HepG2 (cell line): Measurements from ENCODE around the gene PROC. TPM values are rescaled to one million over a fixed set of nuclear protein-coding genes. Genes with fewer than 3 reads are reported as not detected.

Experiments used
- ATAC-seq: fragments of 200-7000 bp; cut with Tn5 transposase; 3 replicates; pipeline ENCODE4 v1.9.1; 2020; ENCODE audit warnings: mild to moderate bottlenecking, moderate library complexity
- BruUV-seq: library from RNA; stranded (reverse); fragments of 400-500 nt; replicated peaks from 2 replicates; lab custom pipeline; 2021; lab: Mats Ljungman, UMichigan
- CTCF ChIA-PET: fragments of 300-600 bp; formaldehyde crosslinking; extraction: SDS; loops from one replicate; lab custom pipeline; 2021; ENCODE audit warnings: low total read pairs, inconsistent platforms, low intra/inter-chr PET ratio; lab: Yijun Ruan, JAX
- POLR2A ChIA-PET: fragments of 350-600 bp; sonication (Branson Sonifier 250); formaldehyde crosslinking; loops from one replicate; lab custom pipeline; 2020; ENCODE audit warnings: antibody characterized with exemption, inconsistent platforms; lab: Yijun Ruan, JAX
- DNase-seq: peaks from one replicate; pipeline ENCODE4 v3.0.0-alpha.2; 2015; ENCODE audit warnings: low spot score
- FAIRE-seq: peaks from 3 replicates; lab custom pipeline; 2011; peaks lifted over from hg19 to GRCh38; lab: Jason Lieb, UNC
- H2AFZ ChIP-seq: one replicate; pipeline ENCODE4 v1.6.1; 2011; ENCODE audit warnings: low read length, inconsistent platforms
- H3K27ac ChIP-seq: fragments of 300-600 bp; 3 replicates; pipeline ENCODE4 v1.8.0; 2011; ENCODE audit warnings: mixed run types, mild to moderate bottlenecking, mixed read lengths, low read length, inconsistent platforms; ENCODE audit not compliant: insufficient read depth; ENCODE audit errors: extremely low read length
- H3K27me3 ChIP-seq, 2 experiments: fragments of 200-600 bp in 1 of 2; 2 replicates in 1 of 2; 3 replicates in 1 of 2; pipeline versions ENCODE4 v1.6.0 to v1.8.0; 2011; ENCODE audit warnings: low read length in 2 of 2, mild to moderate bottlenecking in 2 of 2, moderate library complexity in 2 of 2, inconsistent platforms in 1 of 2; ENCODE audit not compliant: insufficient read depth in 2 of 2, control insufficient read depth in 1 of 2
- H3K36me3 ChIP-seq, 2 experiments: fragments of 200-600 bp in 1 of 2; replicated peaks in 1 of 2; 2 replicates in 1 of 2; 3 replicates in 1 of 2; pipeline versions ENCODE4 v1.5.1 to v1.8.0; 2011; ENCODE audit warnings: low read length in 2 of 2, inconsistent platforms in 1 of 2; ENCODE audit not compliant: insufficient read depth in 2 of 2, control insufficient read depth in 1 of 2
- H3K4me1 ChIP-seq: 2 replicates; pipeline ENCODE4 v1.5.1; 2012; ENCODE audit warnings: low read length, inconsistent platforms; ENCODE audit not compliant: insufficient read depth
- H3K4me2 ChIP-seq: 2 replicates; pipeline ENCODE4 v1.6.0; 2011; ENCODE audit warnings: low read depth, low read length, inconsistent platforms
- H3K4me3 ChIP-seq, 3 experiments: fragments of 200-600 bp in 1 of 3; sonication (generic), shearing (Covaris generic) in 1 of 3; replicated peaks in 1 of 3; 2 replicates each; pipeline ENCODE4 v1.5.1; 2011 to 2016; ENCODE audit warnings: low read length in 3 of 3, inconsistent platforms in 2 of 3, low read depth in 2 of 3, mild to moderate bottlenecking in 2 of 3, control low read depth in 1 of 3, mixed read lengths in 1 of 3; ENCODE audit not compliant: insufficient read depth in 1 of 3
- H3K79me2 ChIP-seq: one replicate; pipeline ENCODE4 v1.6.1; 2011; ENCODE audit warnings: low read length, inconsistent platforms; ENCODE audit not compliant: insufficient read depth
- H3K9ac ChIP-seq: 2 replicates; pipeline ENCODE4 v1.6.0; 2011; ENCODE audit warnings: mild to moderate bottlenecking, low read depth, low read length, inconsistent platforms; ENCODE audit not compliant: insufficient read depth
- H3K9me3 ChIP-seq: 2 replicates; pipeline ENCODE4 v1.5.1; 2012; ENCODE audit warnings: mild to moderate bottlenecking, low read length
- H4K20me1 ChIP-seq: 2 replicates; pipeline ENCODE4 v1.6.0; 2011; ENCODE audit warnings: inconsistent platforms, mild to moderate bottlenecking, low read length, moderate library complexity; ENCODE audit not compliant: insufficient read depth
- EP300 ChIP-seq, 3 experiments: sonication (generic) in 1 of 3; formaldehyde crosslinking in 1 of 3; IDR thresholded peaks; 2 replicates each; pipeline versions ENCODE4 v1.5.1 to v1.6.1; 2011 to 2020; ENCODE audit warnings: low read depth in 2 of 3, low read length in 2 of 3, borderline replicate concordance in 1 of 3, improper control_type of control experiment in 1 of 3, mild to moderate bottlenecking in 1 of 3, missing genetic modification reagents in 1 of 3, moderate library complexity in 1 of 3
- HOXA7 ChIP-seq: sonication (generic); formaldehyde crosslinking; IDR thresholded peaks from 2 replicates; pipeline ENCODE4 v1.8.1; 2022; ENCODE audit warnings: mild to moderate bottlenecking, missing genetic modification reagents, moderate library complexity
- KLF11 ChIP-seq: IDR thresholded peaks from 2 replicates; pipeline ENCODE4 v1.6.1; 2016; ENCODE audit warnings: missing compliant biosample characterization
- SETDB1 ChIP-seq: sonication (generic); formaldehyde crosslinking; IDR thresholded peaks from 2 replicates; pipeline ENCODE4 v1.5.1; 2020; ENCODE audit warnings: missing genetic modification reagents, mild to moderate bottlenecking, borderline replicate concordance
- TOPORS ChIP-seq: sonication (generic); formaldehyde crosslinking; IDR thresholded peaks from 2 replicates; pipeline ENCODE4 v1.8.0; 2023; ENCODE audit warnings: mild to moderate bottlenecking, missing genetic modification reagents
- ZNF205 ChIP-seq: IDR thresholded peaks from 2 replicates; pipeline ENCODE4 v1.6.1; 2018; ENCODE audit warnings: missing biosample characterization, missing genetic modification reagents
- ZNF253 ChIP-seq: sonication (generic); formaldehyde crosslinking; IDR thresholded peaks from 2 replicates; pipeline ENCODE4 v1.8.0; 2022; ENCODE audit warnings: mild to moderate bottlenecking, missing genetic modification reagents, borderline replicate concordance
- WGBS: methylation state at CpG from one replicate; pipeline ENCODE4 v1.1.6; 2017; ENCODE audit warnings: low lambda C conversion rate; 5-methylcytosine and 5-hydroxymethylcytosine counted together
- in situ Hi-C: cut with HindIII; loops from 2 replicates; pipeline ENCODE4 v1.10.0; 2017; ENCODE audit warnings: low pct_unique_long_range_greater_than_20kb; ENCODE audit not compliant: extremely low pct_ligation_motif_present
- intact Hi-C: fragments of 100-400 bp; cut with micrococcal nuclease; formaldehyde crosslinking; loops from one replicate; pipeline ENCODE4 v1.10.0; 2022; ENCODE audit not compliant: unreplicated experiment
- polyA plus RNA-seq, 8 experiments: library from polyadenylated mRNA; depleted of rRNA in 3 of 8; stranded (reverse) in 7 of 8; unstranded in 1 of 8; fragments of >200 nt; fragmentation: Illumina TruSeq in 4 of 8; extraction: Trizol in 4 of 8; gene quantifications; 2 replicates each; pipeline versions ENCODE4 v1.2.1 to v1.2.3, GENCODE V29; 2011 to 2016; ENCODE audit warnings: low read depth in 4 of 8, missing spikeins in 1 of 8, mixed read lengths in 1 of 8; ENCODE audit not compliant: insufficient read depth in 1 of 8
- total RNA-seq, 5 experiments: library from RNA; depleted of rRNA; stranded (reverse); fragments of >200 nt; fragmentation: Illumina TruSeq; extraction: Trizol; gene quantifications; 2 replicates each; pipeline ENCODE4 v1.2.3, GENCODE V29; 2016; ENCODE audit warnings: low read depth in 1 of 5
- TF ChIP-seq, protein P1 (sequence below): sonication (generic); formaldehyde crosslinking; IDR thresholded peaks from 2 replicates; pipeline ENCODE4 v1.5.1; 2020; ENCODE audit warnings: mild to moderate bottlenecking, missing genetic modification reagents
- TF ChIP-seq, protein P2 (sequence below): sonication (generic); formaldehyde crosslinking; IDR thresholded peaks from 2 replicates; pipeline ENCODE4 v1.5.1; 2020; ENCODE audit warnings: mild to moderate bottlenecking, missing genetic modification reagents, moderate library complexity
- TF ChIP-seq, protein P3 (sequence below): sonication (generic); formaldehyde crosslinking; IDR thresholded peaks from 2 replicates; pipeline ENCODE4 v1.5.0; 2020; ENCODE audit warnings: missing genetic modification reagents, mild to moderate bottlenecking, borderline replicate concordance
- TF ChIP-seq, protein P4 (sequence below): sonication (generic); formaldehyde crosslinking; IDR thresholded peaks from 2 replicates; pipeline ENCODE4 v1.5.0; 2020; ENCODE audit warnings: mild to moderate bottlenecking, missing genetic modification reagents, moderate library complexity

The PROC gene
- total and polyA plus RNA-seq, 2 of the 13 experiments (the other 11 are each of a cell fraction or from before 2014, with no cell fraction given): 134 to 185 TPM

DNA sequence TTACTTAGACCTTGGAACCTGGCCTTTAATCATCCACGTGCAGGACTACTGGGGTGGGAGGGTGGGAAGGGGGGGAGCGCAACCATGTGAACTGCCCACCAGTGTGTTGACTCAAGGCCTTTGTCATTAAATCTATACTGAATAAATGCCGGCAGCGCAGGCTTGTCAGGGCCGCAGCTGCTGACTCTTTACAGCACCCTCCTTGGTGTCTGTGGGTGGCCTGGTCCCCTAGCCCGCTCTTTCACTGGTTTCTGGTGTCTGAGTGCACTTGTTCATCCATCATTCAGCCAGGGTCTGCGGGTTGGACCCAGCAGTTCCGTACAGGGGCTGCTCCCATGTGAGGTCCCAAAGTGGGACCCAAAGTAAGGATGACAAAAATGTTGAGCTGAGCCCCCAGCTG is 42.0 kb upstream of the PROC start:
- H3K9me3 ChIP-seq: peaks cover 45% of the 10 kb centered on the region
- peaks cover 23% of the 10 kb centered on the region; the same call in 1 of the 2 replicates for H3K4me1 ChIP-seq
- H3K36me3 ChIP-seq: peaks cover 0 to 3% of the 10 kb centered on the region in 2 experiments; a peak in 2 of 5 replicates
- no peak overlapping the region for H3K9ac ChIP-seq
- H3K79me2 ChIP-seq: peaks cover 98% of the 10 kb centered on the region
- ChIA-PET CTCF (no interaction called here), POLR2A (no interaction called here)
- intact Hi-C loops: no loop called here
- FAIRE-seq (no peak), DNase-seq (peak; percentile 38), ATAC-seq (peak; percentile 36; the same call in 1 of the 3 replicates)
- no peak overlapping the region for H2AFZ ChIP-seq
- 82% methylated on average over 8 of the region's 8 CpGs for WGBS
- BruUV-seq: no TSS peak
- no peaks in the 10 kb centered on the region for H3K27me3 ChIP-seq
- peaks cover 9% of the 10 kb centered on the region for H4K20me1 ChIP-seq
- no peak overlapping the region for H3K4me3 ChIP-seq
- in situ Hi-C loops: no loop called here
- no peak overlapping the region for H3K4me2 ChIP-seq
- H3K27ac ChIP-seq: no peak overlapping the region
- TF ChIP-seq, protein P1, sequence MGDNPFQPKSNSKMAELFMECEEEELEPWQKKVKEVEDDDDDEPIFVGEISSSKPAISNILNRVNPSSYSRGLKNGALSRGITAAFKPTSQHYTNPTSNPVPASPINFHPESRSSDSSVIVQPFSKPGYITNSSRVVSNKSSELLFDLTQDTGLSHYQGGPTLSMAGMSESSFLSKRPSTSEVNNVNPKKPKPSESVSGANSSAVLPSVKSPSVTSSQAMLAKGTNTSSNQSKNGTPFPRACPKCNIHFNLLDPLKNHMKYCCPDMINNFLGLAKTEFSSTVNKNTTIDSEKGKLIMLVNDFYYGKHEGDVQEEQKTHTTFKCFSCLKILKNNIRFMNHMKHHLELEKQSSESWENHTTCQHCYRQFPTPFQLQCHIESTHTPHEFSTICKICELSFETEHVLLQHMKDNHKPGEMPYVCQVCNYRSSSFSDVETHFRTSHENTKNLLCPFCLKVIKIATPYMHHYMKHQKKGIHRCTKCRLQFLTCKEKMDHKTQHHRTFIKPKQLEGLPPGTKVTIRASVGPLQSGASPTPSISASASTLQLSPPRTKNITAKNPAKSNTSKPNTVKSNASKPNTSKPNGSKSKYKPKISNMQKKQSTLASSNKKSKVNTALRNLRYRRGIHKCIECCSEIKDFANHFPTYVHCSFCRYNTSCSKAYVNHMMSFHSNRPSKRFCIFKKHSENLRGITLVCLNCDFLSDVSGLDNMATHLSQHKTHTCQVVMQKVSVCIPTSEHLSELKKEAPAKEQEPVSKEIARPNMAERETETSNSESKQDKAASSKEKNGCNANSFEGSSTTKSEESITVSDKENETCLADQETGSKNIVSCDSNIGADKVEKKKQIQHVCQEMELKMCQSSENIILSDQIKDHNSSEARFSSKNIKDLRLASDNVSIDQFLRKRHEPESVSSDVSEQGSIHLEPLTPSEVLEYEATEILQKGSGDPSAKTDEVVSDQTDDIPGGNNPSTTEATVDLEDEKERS: peak; percentile 88
- peak in 1 of 2 experiments; percentile 2; a peak in 1 of 4 replicates for TF ChIP-seq EP300 (IDR thresholded peaks at IDR 0.05; ENCODE audit: low read depth in 2 of 2, low read length in 2 of 2)
- TF ChIP-seq EP300 (CRISPR knock-in tag; IDR thresholded peaks at IDR 0.05; ENCODE audit: borderline replicate concordance): no peak
- peak; percentile 94 for TF ChIP-seq SETDB1
- TF ChIP-seq KLF11 (CRISPR knock-in tag): no peak
- TF ChIP-seq ZNF205 (CRISPR knock-in tag): no peak
- TF ChIP-seq, protein P2, sequence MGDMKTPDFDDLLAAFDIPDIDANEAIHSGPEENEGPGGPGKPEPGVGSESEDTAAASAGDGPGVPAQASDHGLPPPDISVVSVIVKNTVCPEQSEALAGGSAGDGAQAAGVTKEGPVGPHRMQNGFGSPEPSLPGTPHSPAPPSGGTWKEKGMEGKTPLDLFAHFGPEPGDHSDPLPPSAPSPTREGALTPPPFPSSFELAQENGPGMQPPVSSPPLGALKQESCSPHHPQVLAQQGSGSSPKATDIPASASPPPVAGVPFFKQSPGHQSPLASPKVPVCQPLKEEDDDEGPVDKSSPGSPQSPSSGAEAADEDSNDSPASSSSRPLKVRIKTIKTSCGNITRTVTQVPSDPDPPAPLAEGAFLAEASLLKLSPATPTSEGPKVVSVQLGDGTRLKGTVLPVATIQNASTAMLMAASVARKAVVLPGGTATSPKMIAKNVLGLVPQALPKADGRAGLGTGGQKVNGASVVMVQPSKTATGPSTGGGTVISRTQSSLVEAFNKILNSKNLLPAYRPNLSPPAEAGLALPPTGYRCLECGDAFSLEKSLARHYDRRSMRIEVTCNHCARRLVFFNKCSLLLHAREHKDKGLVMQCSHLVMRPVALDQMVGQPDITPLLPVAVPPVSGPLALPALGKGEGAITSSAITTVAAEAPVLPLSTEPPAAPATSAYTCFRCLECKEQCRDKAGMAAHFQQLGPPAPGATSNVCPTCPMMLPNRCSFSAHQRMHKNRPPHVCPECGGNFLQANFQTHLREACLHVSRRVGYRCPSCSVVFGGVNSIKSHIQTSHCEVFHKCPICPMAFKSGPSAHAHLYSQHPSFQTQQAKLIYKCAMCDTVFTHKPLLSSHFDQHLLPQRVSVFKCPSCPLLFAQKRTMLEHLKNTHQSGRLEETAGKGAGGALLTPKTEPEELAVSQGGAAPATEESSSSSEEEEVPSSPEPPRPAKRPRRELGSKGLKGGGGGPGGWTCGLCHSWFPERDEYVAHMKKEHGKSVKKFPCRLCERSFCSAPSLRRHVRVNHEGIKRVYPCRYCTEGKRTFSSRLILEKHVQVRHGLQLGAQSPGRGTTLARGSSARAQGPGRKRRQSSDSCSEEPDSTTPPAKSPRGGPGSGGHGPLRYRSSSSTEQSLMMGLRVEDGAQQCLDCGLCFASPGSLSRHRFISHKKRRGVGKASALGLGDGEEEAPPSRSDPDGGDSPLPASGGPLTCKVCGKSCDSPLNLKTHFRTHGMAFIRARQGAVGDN: 0 out of 2 replicates have a peak, but pooled peaks have one; percentile 12
- TF ChIP-seq HOXA7 (CRISPR knock-in tag): no peak
- TF ChIP-seq, protein P3, sequence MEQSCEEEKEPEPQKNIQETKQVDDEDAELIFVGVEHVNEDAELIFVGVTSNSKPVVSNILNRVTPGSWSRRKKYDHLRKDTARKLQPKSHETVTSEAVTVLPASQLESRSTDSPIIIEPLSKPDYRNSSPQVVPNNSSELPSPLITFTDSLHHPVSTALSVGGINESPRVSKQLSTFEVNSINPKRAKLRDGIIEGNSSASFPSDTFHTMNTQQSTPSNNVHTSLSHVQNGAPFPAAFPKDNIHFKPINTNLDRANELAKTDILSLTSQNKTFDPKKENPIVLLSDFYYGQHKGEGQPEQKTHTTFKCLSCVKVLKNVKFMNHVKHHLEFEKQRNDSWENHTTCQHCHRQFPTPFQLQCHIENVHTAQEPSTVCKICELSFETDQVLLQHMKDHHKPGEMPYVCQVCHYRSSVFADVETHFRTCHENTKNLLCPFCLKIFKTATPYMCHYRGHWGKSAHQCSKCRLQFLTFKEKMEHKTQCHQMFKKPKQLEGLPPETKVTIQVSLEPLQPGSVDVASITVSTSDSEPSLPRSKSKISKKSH (CRISPR knock-in tag): peak; percentile 90; the same call in 1 of the 2 replicates
- TF ChIP-seq ZNF253: peak; percentile 99
- 0 out of 2 replicates have a peak, but pooled peaks have one; percentile 57 for TF ChIP-seq TOPORS (CRISPR knock-in tag)
- TF ChIP-seq, protein P4, sequence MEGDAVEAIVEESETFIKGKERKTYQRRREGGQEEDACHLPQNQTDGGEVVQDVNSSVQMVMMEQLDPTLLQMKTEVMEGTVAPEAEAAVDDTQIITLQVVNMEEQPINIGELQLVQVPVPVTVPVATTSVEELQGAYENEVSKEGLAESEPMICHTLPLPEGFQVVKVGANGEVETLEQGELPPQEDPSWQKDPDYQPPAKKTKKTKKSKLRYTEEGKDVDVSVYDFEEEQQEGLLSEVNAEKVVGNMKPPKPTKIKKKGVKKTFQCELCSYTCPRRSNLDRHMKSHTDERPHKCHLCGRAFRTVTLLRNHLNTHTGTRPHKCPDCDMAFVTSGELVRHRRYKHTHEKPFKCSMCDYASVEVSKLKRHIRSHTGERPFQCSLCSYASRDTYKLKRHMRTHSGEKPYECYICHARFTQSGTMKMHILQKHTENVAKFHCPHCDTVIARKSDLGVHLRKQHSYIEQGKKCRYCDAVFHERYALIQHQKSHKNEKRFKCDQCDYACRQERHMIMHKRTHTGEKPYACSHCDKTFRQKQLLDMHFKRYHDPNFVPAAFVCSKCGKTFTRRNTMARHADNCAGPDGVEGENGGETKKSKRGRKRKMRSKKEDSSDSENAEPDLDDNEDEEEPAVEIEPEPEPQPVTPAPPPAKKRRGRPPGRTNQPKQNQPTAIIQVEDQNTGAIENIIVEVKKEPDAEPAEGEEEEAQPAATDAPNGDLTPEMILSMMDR: no peak
